Measurements from ENCODE around the gene CCDC85A. TPM values are rescaled to one million over a fixed set of nuclear protein-coding genes. Genes with fewer than 3 reads are reported as not detected.

The CCDC85A gene
- total and polyA plus RNA-seq, 9 donors = 0.17 to 6.8 (median 0.65) TPM

DNA sequence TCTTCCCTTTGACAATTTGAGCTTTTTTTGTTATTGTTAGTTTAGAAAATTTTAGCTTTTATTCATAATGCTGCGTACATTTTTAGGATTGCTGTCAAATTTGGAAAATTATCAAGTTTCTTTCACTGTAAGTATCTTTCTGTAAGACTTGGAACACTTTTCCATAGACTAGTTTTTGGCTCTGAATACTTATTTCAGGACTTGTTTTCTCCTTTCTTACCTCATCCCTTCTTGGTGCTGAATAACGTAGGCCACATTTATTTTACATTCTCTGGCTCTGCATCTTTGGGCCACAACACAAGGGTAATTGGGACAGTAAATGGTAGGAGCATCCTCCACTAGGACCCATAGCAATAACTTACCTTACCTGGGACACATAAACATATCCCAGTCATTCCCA, 85.1 kb downstream of the CCDC85A start:
- H3K27me3 ChIP-seq = no peaks in the 10 kb centered on the region
- H3K4me3 ChIP-seq = no peak overlapping the region
- no peak for TF ChIP-seq POLR2A (IDR thresholded peaks at IDR 0.05)
- TF ChIP-seq EP300 (IDR thresholded peaks at IDR 0.05) = no peak
- TF ChIP-seq CTCF (IDR thresholded peaks at IDR 0.05) = no peak
- intact Hi-C loops (cut with DNase I) = no loop called here
- H3K27ac ChIP-seq = no peak overlapping the region
- DNase-seq = no peak
- H3K36me3 ChIP-seq = no peaks in the 10 kb centered on the region
- no peaks in the 10 kb centered on the region for H3K9me3 ChIP-seq
- H3K4me1 ChIP-seq (ENCODE audit: insufficient read depth) = no peaks in the 10 kb centered on the region
- WGBS, 3 donors = 57 to 72% (median 59%) methylated on average over 2 of the region's 2 CpGs

- 58 to 76% (median 68%) methylated on average over 2 of the region's 2 CpGs for WGBS, 3 donors
Measured at GRCh38 chr2:56271275-56271674, 87.5 kb downstream of the CCDC85A start.

DNA sequence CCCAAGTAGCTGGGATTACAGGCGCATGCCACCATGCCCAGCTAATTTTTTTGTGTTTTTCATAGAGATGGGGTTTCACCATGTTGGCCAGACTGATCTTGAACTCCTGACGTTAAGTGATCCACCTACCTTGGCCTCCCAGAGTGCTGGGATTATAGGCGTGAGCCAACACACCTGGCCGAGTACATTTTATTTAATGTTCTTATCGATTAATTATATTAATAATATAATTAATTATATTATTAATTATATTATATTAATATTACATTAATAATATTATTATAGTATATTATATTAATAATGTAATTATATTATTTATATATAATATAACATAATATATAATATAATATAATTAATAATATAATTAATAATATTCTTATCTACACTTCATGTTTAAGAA, 101.4 kb downstream of the CCDC85A start:
- Histone ChIP-seq H3K36me3 (no peaks in the 10 kb centered on the region), H3K4me1 (ENCODE audit: insufficient read depth) (no peaks in the 10 kb centered on the region), H3K27me3 (no peaks in the 10 kb centered on the region), H3K27ac (no peak overlapping the region), H3K9me3 (no peaks in the 10 kb centered on the region), H3K4me3 (no peak overlapping the region)
- TF ChIP-seq CTCF (IDR thresholded peaks at IDR 0.05) (no peak), POLR2A (IDR thresholded peaks at IDR 0.05) (no peak), EP300 (IDR thresholded peaks at IDR 0.05) (no peak)
- intact Hi-C loops (cut with DNase I) = no loop called here
- DNase-seq = no peak
- 92 to 96% (median 95%) methylated on average over 5 of the region's 5 CpGs for WGBS, 3 donors

More at GRCh38 chr2:56271275-56271674, 87.5 kb downstream of the CCDC85A start:
- Histone ChIP-seq H3K27ac (no peak overlapping the region), H3K4me1 (ENCODE audit: insufficient read depth) (no peaks in the 10 kb centered on the region), H3K4me3 (no peak overlapping the region), H3K36me3 (no peaks in the 10 kb centered on the region), H3K9me3 (no peaks in the 10 kb centered on the region), H3K27me3 (no peaks in the 10 kb centered on the region)
- no peak for TF ChIP-seq EP300 (IDR thresholded peaks at IDR 0.05)
- TF ChIP-seq CTCF (IDR thresholded peaks at IDR 0.05) = no peak
- no peak for TF ChIP-seq POLR2A (IDR thresholded peaks at IDR 0.05)
- intact Hi-C loops (cut with DNase I) = no loop called here
- no peak for DNase-seq

- H3K27ac ChIP-seq = no peak overlapping the region
- DNase-seq = no peak
- no peak overlapping the region for H3K4me3 ChIP-seq
- no peaks in the 10 kb centered on the region for H3K9me3 ChIP-seq
- no peak for TF ChIP-seq POLR2A (IDR thresholded peaks at IDR 0.05)
- TF ChIP-seq EP300 (IDR thresholded peaks at IDR 0.05) = no peak
- TF ChIP-seq CTCF (IDR thresholded peaks at IDR 0.05) = no peak
- H3K4me1 ChIP-seq (ENCODE audit: insufficient read depth) = no peaks in the 10 kb centered on the region
- H3K36me3 ChIP-seq = no peaks in the 10 kb centered on the region
- 71 to 88% (median 86%) methylated on average over 2 of the region's 2 CpGs for WGBS, 3 donors
- intact Hi-C loops (cut with DNase I) = no loop called here
- no peaks in the 10 kb centered on the region for H3K27me3 ChIP-seq
Measured at GRCh38 chr2:56286936-56287335, 103.1 kb downstream of the CCDC85A start.

DNA sequence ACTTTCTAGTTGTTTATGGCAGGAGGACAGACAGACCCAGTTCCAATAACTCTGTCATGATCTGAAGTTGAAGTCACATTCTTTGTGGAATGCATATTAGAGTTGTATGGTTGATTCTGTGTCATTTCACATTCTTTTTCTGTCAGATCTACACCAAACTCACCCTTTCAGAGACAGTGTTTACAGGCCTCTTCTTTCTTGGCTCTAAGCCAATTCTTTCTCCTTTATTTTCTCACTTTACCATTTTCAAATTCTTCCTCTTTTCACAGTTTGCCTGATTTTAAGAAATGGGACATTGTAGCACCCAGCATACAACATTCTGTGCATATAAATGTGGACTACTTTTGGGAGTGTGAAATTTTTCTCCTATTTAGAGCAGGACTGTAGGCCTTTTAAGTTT, 103.7 kb downstream of the CCDC85A start:
- DNase-seq = no peak
- intact Hi-C loops (cut with DNase I) = no loop called here
- Histone ChIP-seq H3K27me3 (no peaks in the 10 kb centered on the region), H3K4me1 (ENCODE audit: insufficient read depth) (no peaks in the 10 kb centered on the region), H3K9me3 (no peaks in the 10 kb centered on the region), H3K4me3 (no peak overlapping the region), H3K36me3 (no peaks in the 10 kb centered on the region), H3K27ac (no peak overlapping the region)
- no peak for TF ChIP-seq EP300 (IDR thresholded peaks at IDR 0.05)
- TF ChIP-seq CTCF (IDR thresholded peaks at IDR 0.05) = no peak
- no peak for TF ChIP-seq POLR2A (IDR thresholded peaks at IDR 0.05)

Measured in ovary (tissue), 9 donors.